Activated CD4-positive, alpha-beta T cell treated with anti-CD3 and anti-CD28 coated beads for 24 hours (primary cell): Measurements from ENCODE around the gene MUC22.
"Not testable (repeated sequence)": the region's sequence is repeated elsewhere in the genome, so short reads cannot be mapped to it uniquely, and the experiment has no call there.

Experiments
- DNase-seq, 2 donors: peaks; one replicate each; pipeline ENCODE4 v3.0.0-alpha.2; 2020; ENCODE audit warnings: low read depth in 2 of 2

The MUC22 gene

GRCh38 chr6:31037682-31038081 lies 27.4 kb downstream of the MUC22 start:
- no peak for DNase-seq

DNA sequence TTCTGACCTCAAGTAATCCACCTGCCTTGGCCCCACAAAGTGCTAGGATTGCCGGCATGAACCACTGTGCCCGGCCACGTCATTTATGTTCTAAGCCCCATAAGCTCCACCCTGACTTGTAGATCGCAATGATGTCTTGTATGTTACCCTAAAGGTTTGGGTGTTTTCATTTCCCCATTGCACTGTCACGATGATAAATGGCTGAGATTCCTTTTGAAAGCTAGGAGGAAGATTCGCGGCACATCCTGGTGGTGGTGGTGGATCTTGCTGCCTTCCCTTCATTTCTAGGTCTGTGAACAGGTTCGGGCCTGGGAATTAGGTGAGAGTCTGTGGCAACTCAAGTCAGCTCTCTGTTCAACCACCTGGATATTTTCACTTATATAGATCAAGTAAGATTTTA lies 28.3 kb downstream of the MUC22 start:
- DNase-seq, result no peak

- no peak for DNase-seq
These were observed 30.5 kb downstream of the MUC22 start for GRCh38 chr6:31040801-31041200.

- no peak for DNase-seq
These were observed 31.2 kb downstream of the MUC22 start for GRCh38 chr6:31041372-31041974.

GRCh38 chr6:31042806-31043205 lies 32.5 kb downstream of the MUC22 start:
- peak in 1 of 2 donors; percentile 19 for DNase-seq

DNA sequence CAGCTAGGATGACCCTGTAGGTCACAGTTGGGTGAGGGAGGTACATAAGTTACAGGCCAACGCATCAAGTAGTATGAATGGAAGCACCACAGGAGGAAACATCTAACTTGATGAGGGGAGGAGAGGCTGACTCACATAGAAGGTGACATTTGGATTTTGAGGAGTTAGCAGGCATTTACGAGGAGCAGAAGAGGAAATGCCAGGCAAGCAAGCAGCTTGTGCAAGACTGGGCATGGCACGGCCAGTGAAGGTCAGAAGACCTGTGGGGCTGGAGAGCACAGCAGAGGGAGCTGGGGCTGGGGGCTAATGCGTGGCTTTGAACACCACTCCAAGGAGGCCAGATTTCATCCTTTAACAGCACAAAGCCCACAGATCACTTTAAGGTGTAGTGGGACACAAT lies 37.8 kb downstream of the MUC22 start:
- no peak for DNase-seq

DNA sequence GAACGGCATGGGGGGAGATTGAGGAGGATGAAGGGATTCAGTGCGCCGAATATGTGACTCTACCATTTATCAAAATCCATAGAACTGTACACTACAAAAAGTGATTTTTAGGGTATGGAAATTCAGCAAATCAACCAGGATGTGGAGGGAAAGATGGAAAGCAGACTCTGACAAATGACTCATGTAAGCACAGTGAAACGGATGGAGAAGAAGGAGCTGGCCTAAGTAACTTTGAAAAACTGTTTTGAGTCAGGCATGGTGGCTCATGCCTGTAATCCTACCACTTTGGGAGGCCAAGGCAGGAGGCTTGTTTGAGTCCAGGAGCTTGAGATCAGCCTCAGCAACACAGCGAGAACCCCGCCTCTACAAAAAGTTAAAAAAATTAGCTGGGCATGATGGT lies 39.2 kb downstream of the MUC22 start:
- DNase-seq, result no peak

GRCh38 chr6:31053187-31053586 lies 42.9 kb downstream of the MUC22 start:
- not testable (repeated sequence) for DNase-seq

DNA sequence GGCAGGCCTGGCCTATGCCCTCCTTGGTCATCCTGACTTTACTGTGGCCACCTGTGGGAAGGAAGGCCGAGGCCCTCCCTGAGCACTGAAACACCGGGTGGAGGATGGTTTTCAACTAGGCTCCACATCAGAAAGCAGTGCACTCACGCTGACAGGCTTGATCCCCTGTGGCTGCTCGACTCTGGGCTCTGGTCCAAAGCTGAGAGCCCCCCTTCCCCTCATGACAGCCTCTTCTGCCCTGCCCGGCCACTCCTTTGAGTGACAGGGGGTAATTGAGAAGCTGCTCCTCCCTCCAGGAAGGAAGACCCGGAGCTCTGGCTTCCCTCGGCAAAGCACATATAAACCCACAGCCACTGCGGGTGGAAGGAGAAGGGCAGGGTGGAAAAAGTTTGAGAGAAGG lies 43.6 kb downstream of the MUC22 start:
- no peak for DNase-seq

- DNase-seq, result no peak
These were observed 45.2 kb downstream of the MUC22 start for GRCh38 chr6:31055441-31055840.

GRCh38 chr6:31057426-31058003 lies 47.2 kb downstream of the MUC22 start:
- DNase-seq, result no peak

DNA sequence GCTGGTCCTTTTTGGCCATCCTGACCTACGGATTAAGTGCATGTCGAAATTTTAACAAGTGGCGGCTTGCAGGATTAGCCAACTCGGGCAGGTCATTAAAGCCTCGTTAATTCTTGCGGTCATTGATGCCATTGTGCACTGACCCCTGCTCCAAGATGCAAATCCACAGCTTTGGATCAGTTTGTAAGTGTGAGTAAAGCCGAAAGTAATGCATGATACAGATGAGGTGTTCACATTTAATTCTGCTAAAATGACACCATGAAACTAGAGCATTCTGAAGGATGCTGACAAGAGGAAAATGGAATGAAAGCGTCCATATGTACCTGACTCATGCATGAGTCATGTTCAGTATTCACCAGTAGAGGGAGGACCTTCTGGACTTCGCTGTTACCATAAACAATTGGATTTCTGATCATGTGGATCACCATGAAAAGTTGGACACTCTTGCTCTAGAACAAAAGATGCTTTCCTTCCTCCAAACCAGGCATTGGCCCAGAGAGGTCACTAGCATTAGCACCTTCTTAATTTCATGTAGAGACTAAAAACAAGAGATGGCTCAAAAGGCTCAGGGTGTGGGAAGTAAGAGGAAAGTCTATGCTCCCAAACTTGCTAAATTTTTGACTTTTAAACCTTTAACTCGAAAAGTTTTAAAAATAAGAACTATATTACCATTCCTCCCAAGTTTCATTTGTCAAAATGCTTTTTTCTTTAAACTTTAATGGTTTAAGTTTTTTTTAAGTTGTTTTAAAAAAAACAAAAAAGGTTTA lies 48.0 kb downstream of the MUC22 start:
- no peak for DNase-seq

DNA sequence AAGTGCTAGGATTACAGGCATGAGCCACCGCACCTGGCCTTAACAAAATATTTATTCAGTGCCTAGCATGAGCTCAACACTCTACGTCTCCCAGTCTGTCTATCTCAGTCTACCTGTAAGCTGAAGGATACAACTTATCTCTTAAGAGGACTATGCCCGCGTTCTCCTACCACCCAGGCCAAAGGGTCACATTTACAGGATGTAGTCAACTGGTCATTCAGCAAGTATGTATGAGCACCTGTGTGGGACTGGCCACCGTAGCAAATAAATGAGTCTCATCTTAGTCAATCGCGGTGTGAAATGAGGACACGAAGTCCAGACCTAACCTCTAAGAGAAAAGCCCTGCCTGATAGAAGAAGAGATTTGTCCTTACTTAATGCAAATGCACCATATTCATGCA lies 49.9 kb downstream of the MUC22 start:
- no peak for DNase-seq

DNA sequence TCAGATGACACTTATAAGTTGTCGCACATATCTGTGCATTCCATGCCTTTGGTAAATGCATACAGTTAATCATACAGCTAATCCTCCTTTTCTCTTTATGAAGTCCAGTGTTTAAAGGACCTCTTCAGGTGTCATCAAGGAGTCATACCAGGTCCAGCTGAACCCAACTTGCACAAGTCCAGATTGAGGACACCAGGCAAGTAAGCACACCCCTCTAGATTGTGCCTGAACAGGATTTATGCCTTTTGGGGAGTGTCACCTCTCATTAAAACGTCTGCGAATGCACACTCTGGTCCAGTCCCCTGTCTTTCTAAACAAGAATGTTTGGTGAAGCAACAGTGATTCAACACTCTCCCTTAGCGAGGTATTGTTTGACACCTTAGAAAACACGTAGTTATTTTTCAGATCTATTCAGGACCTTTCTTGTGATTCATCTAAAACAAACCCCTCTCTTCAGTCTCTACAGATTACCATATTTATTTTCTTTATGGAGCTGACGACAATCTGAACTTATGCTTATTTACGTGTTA lies 53.7 kb downstream of the MUC22 start:
- DNase-seq, result no peak

DNA sequence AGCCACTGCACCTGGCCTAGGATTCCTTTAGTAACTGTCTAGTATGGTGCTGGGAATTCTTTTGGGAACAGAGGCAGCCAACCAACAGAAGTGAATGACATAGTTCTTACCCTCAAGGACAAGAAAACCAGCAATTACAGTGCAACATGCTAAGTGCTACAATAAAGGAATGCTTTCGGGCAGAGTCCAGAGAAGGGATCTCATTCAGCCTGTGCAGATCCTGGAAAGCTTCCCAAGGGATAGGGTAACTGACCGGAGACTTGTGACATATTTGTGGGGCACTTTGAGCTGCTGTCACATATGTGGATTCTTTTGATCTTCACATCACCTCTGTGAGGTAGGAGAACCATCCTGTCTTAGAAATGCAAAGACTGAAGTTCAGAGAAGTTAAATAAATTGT lies 55.3 kb downstream of the MUC22 start:
- no peak for DNase-seq

- DNase-seq, result not testable (repeated sequence)
These were observed 56.8 kb downstream of the MUC22 start for GRCh38 chr6:31067028-31067427.

- not testable (repeated sequence) for DNase-seq
These were observed 57.8 kb downstream of the MUC22 start for GRCh38 chr6:31067891-31068668.

DNA sequence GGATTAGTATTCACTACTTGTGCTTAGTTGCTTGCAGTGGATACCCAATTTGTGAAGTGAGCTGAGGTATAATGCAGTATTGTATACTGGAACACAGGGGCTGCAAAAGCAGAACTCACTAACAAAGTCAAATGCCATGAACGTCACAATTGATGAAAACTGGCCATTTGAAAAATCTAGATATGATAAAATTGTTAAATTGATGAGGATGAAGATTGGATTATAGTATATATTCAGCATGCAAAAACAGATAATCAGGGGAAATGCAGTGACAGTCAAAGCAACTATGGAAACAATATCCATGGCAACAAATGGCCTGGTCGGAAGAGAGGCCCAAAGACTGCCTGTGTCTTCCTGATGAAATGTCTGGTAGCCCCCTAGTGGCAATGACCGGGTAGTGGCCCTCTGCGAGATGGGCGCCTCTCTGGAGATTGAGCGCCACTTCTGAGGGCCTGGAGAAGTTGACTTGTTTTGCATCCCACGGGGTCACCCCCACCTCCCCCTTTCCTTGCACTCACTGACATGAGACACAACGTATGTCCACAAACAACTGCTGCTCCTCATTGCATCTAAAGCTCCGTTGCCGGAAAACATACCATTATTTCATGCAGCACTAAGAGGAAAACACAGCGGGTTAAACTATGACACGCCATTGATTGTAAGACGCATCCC lies 58.5 kb downstream of the MUC22 start:
- DNase-seq, result peak; percentile 57 to 59

DNA sequence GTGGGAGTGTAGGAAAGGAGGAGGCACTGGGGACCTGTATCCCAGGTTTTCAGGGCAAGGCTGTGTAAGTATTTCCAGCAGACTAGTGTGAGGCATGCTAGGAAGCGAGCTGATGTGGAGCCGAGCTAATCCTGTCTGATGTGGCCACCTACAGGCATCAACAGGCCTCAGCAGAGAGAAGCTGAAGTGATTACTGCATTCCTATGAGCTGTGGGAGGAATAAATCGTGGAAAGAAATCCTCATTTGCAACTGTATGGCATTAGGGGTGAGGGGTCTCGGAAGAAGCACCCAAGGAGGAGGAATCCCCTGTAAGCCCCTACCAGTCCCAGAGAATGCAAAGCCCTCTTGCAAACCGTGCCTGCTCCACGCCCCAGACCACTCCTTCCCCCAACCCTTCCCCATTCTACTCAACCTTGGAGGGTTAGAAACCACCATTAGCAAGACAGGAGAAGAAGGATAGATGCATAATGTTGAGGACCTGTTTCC lies 60.5 kb downstream of the MUC22 start:
- no peak for DNase-seq

DNA sequence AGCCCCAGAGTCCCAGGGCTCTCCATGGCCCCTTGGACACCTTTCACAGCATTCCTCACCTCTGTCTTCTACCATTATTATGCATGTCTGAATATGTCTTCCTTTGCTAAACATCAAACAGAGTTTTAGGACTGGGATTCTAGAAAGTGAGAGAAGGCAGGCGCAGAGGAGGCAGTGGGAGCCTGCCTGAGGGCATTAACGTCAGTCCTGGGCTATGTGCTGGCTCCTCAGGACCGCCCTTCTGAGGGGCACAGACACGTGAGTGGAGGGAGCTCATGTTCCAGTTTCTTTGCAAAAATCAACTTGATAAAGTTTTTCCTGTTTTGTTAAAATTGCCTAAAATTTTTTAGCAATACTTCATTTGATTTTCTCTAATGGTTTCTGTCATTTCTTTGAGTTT lies 64.1 kb downstream of the MUC22 start:
- no peak for DNase-seq

GRCh38 chr6:31075528-31075927 lies 65.3 kb downstream of the MUC22 start:
- DNase-seq, result no peak
